SK-N-SH (cell line): Measurements from ENCODE around the gene NRDC. TPM values are rescaled to one million over a fixed set of nuclear protein-coding genes. Genes with fewer than 3 reads are reported as not detected.
A peak's percentile ranks its signal among the peaks of the same experiment; 100 is the strongest.

Source experiments
- CTCF ChIA-PET: fragments of 300-600, 350-600 bp; formaldehyde crosslinking; extraction: SDS; loops from one replicate; lab custom pipeline; 2021; lab: Yijun Ruan, JAX
- POLR2A ChIA-PET: fragments of 350-600 bp; sonication (Branson Sonifier 250); formaldehyde crosslinking; extraction: SDS; loops from one replicate; lab custom pipeline; 2020; ENCODE audit warnings: antibody characterized with exemption, inconsistent platforms; lab: Yijun Ruan, JAX
- DNase-seq: peaks from one replicate; pipeline ENCODE4 v3.0.0; 2012
- H2AFZ ChIP-seq: fragments of 200-600 bp; sonication (generic); 2 replicates; pipeline ENCODE4 v1.8.1; 2016; ENCODE audit warnings: antibody characterized with exemption, mild to moderate bottlenecking, low read depth
- H3F3A ChIP-seq: fragments of 200-600 bp; sonication (generic); replicated peaks from 2 replicates; pipeline ENCODE3; 2016; ENCODE audit warnings: antibody characterized with exemption, mild to moderate bottlenecking; ENCODE audit not compliant: insufficient read depth
- H3K27ac ChIP-seq, 2 experiments: fragments of 200-500 bp in 1 of 2; fragments of 200-600 bp in 1 of 2; sonication (Bioruptor generic) in 1 of 2; sonication (generic), shearing (Covaris generic) in 1 of 2; 2 replicates each; pipeline versions ENCODE4 v1.5.1 to v1.6.1; 2014 to 2016; ENCODE audit warnings: low read depth in 2 of 2, inconsistent platforms in 1 of 2, low read length in 1 of 2, mild to moderate bottlenecking in 1 of 2, mixed read lengths in 1 of 2
- H3K27me3 ChIP-seq: fragments of 200-600 bp; sonication (generic), shearing (Covaris generic); 2 replicates; pipeline ENCODE4 v1.6.1; 2016; ENCODE audit warnings: mixed run types; ENCODE audit not compliant: insufficient read depth
- H3K36me3 ChIP-seq, 2 experiments: fragments of 200-500 bp in 1 of 2; fragments of 200-600 bp in 1 of 2; sonication (Bioruptor generic) in 1 of 2; sonication (generic) in 1 of 2; replicated peaks in 1 of 2; 2 replicates each; pipeline versions ENCODE3 to v1.5.1; 2014 to 2016; ENCODE audit warnings: low read length in 1 of 2, mild to moderate bottlenecking in 1 of 2; ENCODE audit not compliant: insufficient read depth in 2 of 2, control insufficient read depth in 1 of 2
- H3K4me1 ChIP-seq, 2 experiments: fragments of 200-500 bp in 1 of 2; fragments of 200-600 bp in 1 of 2; sonication (Bioruptor generic) in 1 of 2; sonication (generic), shearing (Covaris generic) in 1 of 2; 2 replicates each; pipeline versions ENCODE4 v1.5.1 to v1.6.1; 2014 to 2016; ENCODE audit warnings: low read depth in 1 of 2, low read length in 1 of 2, mixed run types in 1 of 2; ENCODE audit not compliant: insufficient read depth in 2 of 2, control insufficient read depth in 1 of 2
- H3K4me2 ChIP-seq: fragments of 200-600 bp; sonication (generic), shearing (Covaris generic); 2 replicates; pipeline ENCODE4 v1.6.1; 2017; ENCODE audit warnings: mixed run types
- H3K4me3 ChIP-seq, 2 experiments: fragments of 200-500 bp in 1 of 2; fragments of 200-600 bp in 1 of 2; sonication (Bioruptor generic) in 1 of 2; sonication (generic), shearing (Covaris generic) in 1 of 2; 2 replicates each; pipeline versions ENCODE4 v1.5.1 to v1.8.1; 2014 to 2016; ENCODE audit warnings: low read depth in 2 of 2, inconsistent platforms in 1 of 2, low read length in 1 of 2, mild to moderate bottlenecking in 1 of 2, mixed read lengths in 1 of 2, moderate library complexity in 1 of 2
- H3K79me2 ChIP-seq: fragments of 200-600 bp; sonication (generic); 2 replicates; pipeline ENCODE4 v1.8.1; 2017; ENCODE audit warnings: mild to moderate bottlenecking; ENCODE audit not compliant: insufficient read depth
- H3K9ac ChIP-seq: fragments of 200-600 bp; sonication (generic); 2 replicates; pipeline ENCODE4 v1.6.1; 2017; ENCODE audit warnings: mixed run types
- H3K9me2 ChIP-seq: fragments of 200-600 bp; sonication (generic); 2 replicates; pipeline ENCODE4 v1.6.1; 2017; ENCODE audit warnings: mixed run types
- H3K9me3 ChIP-seq: fragments of 200-600 bp; sonication (generic); 2 replicates; pipeline ENCODE4 v1.6.1; 2017; ENCODE audit warnings: mixed run types, mild to moderate bottlenecking, moderate library complexity
- H4K20me1 ChIP-seq: fragments of 200-600 bp; sonication (generic); 2 replicates; pipeline ENCODE4 v1.6.1; 2017; ENCODE audit warnings: mild to moderate bottlenecking, mixed run types; ENCODE audit not compliant: insufficient read depth
- ELF1 ChIP-seq: IDR thresholded peaks from 2 replicates; pipeline ENCODE4 v1.4.0; 2012
- EP300 ChIP-seq, 2 experiments: IDR thresholded peaks; 2 replicates each; pipeline versions ENCODE4 v1.4.0 to v1.6.1; 2012; ENCODE audit warnings: borderline replicate concordance in 1 of 2, low read depth in 1 of 2, low read length in 1 of 2
- JUND ChIP-seq: IDR thresholded peaks from 2 replicates; pipeline ENCODE4 v1.4.0; 2012
- POLR2AphosphoS5 ChIP-seq: IDR thresholded peaks from 2 replicates; pipeline ENCODE4 v1.6.1; 2012; ENCODE audit warnings: low read depth, low read length
- RAD21 ChIP-seq: IDR thresholded peaks from 2 replicates; pipeline ENCODE4 v1.6.1; 2012; ENCODE audit warnings: mild to moderate bottlenecking, low read length
- WGBS: methylation state at CpG from one replicate; pipeline ENCODE4 v1.1.6; 2017; ENCODE audit warnings: low lambda C conversion rate; 5-methylcytosine and 5-hydroxymethylcytosine counted together
- polyA plus RNA-seq, 3 experiments: library from polyadenylated mRNA; depleted of rRNA; stranded (reverse); fragments of >200 nt; gene quantifications; 2 replicates each; pipeline ENCODE4 v1.2.3, GENCODE V29; 2012
- TF ChIP-seq, protein P1 (sequence below): fragments of 150-350 bp; IDR thresholded peaks from 2 replicates; pipeline ENCODE4 v1.6.1; 2016; ENCODE audit warnings: mild to moderate bottlenecking, low read depth, low read length
- TF ChIP-seq, protein P2 (sequence below): IDR thresholded peaks from 2 replicates; pipeline ENCODE4; 2012
- TF ChIP-seq, protein P3 (sequence below): IDR thresholded peaks from 2 replicates; pipeline ENCODE4 v1.4.0; 2012; ENCODE audit warnings: low read depth, borderline replicate concordance

The NRDC gene
- polyA plus RNA-seq, 1 of the 3 experiments (the other 2 are of a cell fraction), result 84.8 TPM

DNA sequence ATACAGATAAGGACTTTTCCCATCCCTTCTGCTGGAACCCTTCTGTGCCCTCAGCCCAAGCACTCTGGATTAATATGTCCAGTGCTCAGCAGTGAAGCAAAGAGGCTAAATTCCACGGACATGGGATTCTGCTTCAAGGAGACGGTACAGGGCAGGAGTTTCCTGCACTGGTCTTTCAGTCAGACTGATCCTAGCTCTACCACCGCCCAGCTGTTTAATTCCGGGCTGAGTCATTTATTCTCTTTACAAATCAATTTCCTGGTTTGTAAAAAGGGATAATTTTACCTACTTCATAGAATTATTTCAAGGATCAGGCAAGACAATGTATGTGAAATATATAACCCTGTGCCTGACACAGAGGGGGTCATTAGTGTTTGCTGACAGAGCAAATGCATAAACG is 41.6 kb upstream of the NRDC start:
- H3K36me3 ChIP-seq, result peaks cover 0 to 13% of the 10 kb centered on the region in 2 experiments
- H3K4me1 ChIP-seq, result peaks cover 3 to 56% of the 10 kb centered on the region in 2 experiments; a peak in 2 of 4 replicates
- CTCF ChIA-PET, result no interaction called here
- H3K27ac ChIP-seq, result peak overlapping the region in 1 of 2 experiments; percentile 23; a peak in 1 of 4 replicates
- DNase-seq, result no peak
- H3K9me2 ChIP-seq, result no peaks in the 10 kb centered on the region
- POLR2A ChIA-PET, result no interaction called here
- H3K9me3 ChIP-seq, result no peaks in the 10 kb centered on the region
- WGBS, result 90% methylated on average over 4 of the region's 5 CpGs
- H2AFZ ChIP-seq, result no peak overlapping the region
- peaks cover 44% of the 10 kb centered on the region for H3F3A ChIP-seq
- no peak overlapping the region for H3K4me3 ChIP-seq
- TF ChIP-seq JUND, result no peak
- no peak for TF ChIP-seq EP300 (IDR thresholded peaks at IDR 0.05; ENCODE audit: borderline replicate concordance in 1 of 2, low read depth in 1 of 2, low read length in 1 of 2)
- TF ChIP-seq, protein P1, sequence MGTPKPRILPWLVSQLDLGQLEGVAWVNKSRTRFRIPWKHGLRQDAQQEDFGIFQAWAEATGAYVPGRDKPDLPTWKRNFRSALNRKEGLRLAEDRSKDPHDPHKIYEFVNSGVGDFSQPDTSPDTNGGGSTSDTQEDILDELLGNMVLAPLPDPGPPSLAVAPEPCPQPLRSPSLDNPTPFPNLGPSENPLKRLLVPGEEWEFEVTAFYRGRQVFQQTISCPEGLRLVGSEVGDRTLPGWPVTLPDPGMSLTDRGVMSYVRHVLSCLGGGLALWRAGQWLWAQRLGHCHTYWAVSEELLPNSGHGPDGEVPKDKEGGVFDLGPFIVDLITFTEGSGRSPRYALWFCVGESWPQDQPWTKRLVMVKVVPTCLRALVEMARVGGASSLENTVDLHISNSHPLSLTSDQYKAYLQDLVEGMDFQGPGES, result no peak
- TF ChIP-seq, protein P2, sequence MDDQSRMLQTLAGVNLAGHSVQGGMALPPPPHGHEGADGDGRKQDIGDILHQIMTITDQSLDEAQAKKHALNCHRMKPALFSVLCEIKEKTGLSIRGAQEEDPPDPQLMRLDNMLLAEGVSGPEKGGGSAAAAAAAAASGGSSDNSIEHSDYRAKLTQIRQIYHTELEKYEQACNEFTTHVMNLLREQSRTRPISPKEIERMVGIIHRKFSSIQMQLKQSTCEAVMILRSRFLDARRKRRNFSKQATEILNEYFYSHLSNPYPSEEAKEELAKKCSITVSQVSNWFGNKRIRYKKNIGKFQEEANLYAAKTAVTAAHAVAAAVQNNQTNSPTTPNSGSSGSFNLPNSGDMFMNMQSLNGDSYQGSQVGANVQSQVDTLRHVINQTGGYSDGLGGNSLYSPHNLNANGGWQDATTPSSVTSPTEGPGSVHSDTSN, result no peak
- TF ChIP-seq, protein P3, sequence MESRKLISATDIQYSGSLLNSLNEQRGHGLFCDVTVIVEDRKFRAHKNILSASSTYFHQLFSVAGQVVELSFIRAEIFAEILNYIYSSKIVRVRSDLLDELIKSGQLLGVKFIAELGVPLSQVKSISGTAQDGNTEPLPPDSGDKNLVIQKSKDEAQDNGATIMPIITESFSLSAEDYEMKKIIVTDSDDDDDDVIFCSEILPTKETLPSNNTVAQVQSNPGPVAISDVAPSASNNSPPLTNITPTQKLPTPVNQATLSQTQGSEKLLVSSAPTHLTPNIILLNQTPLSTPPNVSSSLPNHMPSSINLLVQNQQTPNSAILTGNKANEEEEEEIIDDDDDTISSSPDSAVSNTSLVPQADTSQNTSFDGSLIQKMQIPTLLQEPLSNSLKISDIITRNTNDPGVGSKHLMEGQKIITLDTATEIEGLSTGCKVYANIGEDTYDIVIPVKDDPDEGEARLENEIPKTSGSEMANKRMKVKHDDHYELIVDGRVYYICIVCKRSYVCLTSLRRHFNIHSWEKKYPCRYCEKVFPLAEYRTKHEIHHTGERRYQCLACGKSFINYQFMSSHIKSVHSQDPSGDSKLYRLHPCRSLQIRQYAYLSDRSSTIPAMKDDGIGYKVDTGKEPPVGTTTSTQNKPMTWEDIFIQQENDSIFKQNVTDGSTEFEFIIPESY, result no peak
- H4K20me1 ChIP-seq, result no peaks in the 10 kb centered on the region
- peaks cover 7% of the 10 kb centered on the region; the same call in 1 of the 2 replicates for H3K79me2 ChIP-seq
- no peak overlapping the region for H3K4me2 ChIP-seq
- H3K9ac ChIP-seq, result no peak overlapping the region
- no peaks in the 10 kb centered on the region for H3K27me3 ChIP-seq

DNA sequence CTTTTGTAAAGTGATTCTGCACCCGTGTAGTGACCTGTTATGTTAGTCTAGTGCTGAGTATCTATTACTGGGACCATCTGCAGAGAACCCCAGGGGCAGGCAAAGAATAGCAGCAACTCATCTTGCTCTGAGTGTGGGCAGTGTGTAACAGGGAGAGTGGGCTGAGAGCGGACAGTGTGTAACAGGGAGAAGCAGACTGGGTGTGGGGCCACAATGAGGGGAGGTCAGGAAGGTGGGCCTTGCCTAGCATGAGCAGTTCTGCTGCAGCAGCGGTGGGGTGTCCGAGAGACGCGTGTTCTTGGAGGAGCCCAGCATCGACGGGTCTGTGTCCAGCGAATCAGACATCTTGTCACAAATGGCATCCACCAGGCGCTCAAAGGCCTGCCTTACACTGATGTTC is 41.2 kb upstream of the NRDC start:
- H3K27me3 ChIP-seq, result no peaks in the 10 kb centered on the region
- H3K4me1 ChIP-seq, result peaks cover 3 to 52% of the 10 kb centered on the region in 2 experiments; a peak in 2 of 4 replicates
- H3K9ac ChIP-seq, result no peak overlapping the region
- DNase-seq, result no peak
- ChIA-PET CTCF (no interaction called here), POLR2A (no interaction called here)
- no peak overlapping the region for H3K4me2 ChIP-seq
- no peak overlapping the region for H3K4me3 ChIP-seq
- no peaks in the 10 kb centered on the region for H4K20me1 ChIP-seq
- peaks cover 0 to 16% of the 10 kb centered on the region in 2 experiments for H3K36me3 ChIP-seq
- no peaks in the 10 kb centered on the region for H3K9me3 ChIP-seq
- no peak for TF ChIP-seq POLR2AphosphoS5
- no peak for TF ChIP-seq ELF1
- no peak for TF ChIP-seq RAD21
- H3K27ac ChIP-seq, result no peak overlapping the region
- no peak overlapping the region for H2AFZ ChIP-seq
- H3K79me2 ChIP-seq, result peaks cover 7% of the 10 kb centered on the region; the same call in 1 of the 2 replicates
- H3K9me2 ChIP-seq, result no peaks in the 10 kb centered on the region
- H3F3A ChIP-seq, result peaks cover 39% of the 10 kb centered on the region
- WGBS, result 96% methylated on average over 10 of the region's 10 CpGs
